DND-41 (cell line): ENCODE data around the gene MOGAT1.
"Not testable (repeated sequence)": the region's sequence is repeated elsewhere in the genome, so short reads cannot be mapped to it uniquely, and the experiment has no call there.

Experiments
- ATAC-seq: fragments of 200-7000 bp; cut with Tn5 transposase; 3 replicates; pipeline ENCODE4 v1.9.1; 2021; ENCODE audit warnings: low read depth; ENCODE audit not compliant: insufficient read depth
- DNase-seq: peaks from one replicate; pipeline ENCODE4 v3.0.0-alpha.2; 2020
- H2AFZ ChIP-seq: 2 replicates; pipeline ENCODE4 v1.6.0; 2012; ENCODE audit warnings: low read depth, low read length
- H3K27ac ChIP-seq: 2 replicates; pipeline ENCODE4 v1.5.1; 2012; ENCODE audit warnings: low read length, inconsistent platforms
- H3K27me3 ChIP-seq: fragments of 200-600 bp; sonication (generic); 2 replicates; pipeline ENCODE4 v1.6.0; 2012; ENCODE audit warnings: low read length, mild to moderate bottlenecking, inconsistent platforms; ENCODE audit not compliant: insufficient read depth, poor library complexity
- H3K36me3 ChIP-seq: 2 replicates; pipeline ENCODE4 v1.5.1; 2012; ENCODE audit warnings: low read length, inconsistent platforms; ENCODE audit not compliant: insufficient read depth
- H3K4me1 ChIP-seq: 2 replicates; pipeline ENCODE4 v1.5.1; 2012; ENCODE audit warnings: mild to moderate bottlenecking, low read length; ENCODE audit not compliant: insufficient read depth
- H3K4me2 ChIP-seq: 2 replicates; pipeline ENCODE4 v1.6.0; 2012; ENCODE audit warnings: mild to moderate bottlenecking, moderate library complexity, low read length, inconsistent platforms; ENCODE audit not compliant: insufficient read depth
- H3K4me3 ChIP-seq, 2 experiments: fragments of 200-600 bp in 1 of 2; shearing (Covaris generic) in 1 of 2; 2 replicates each; pipeline ENCODE4 v1.5.1; 2012 to 2016; ENCODE audit warnings: inconsistent platforms in 2 of 2, low read length in 2 of 2, mild to moderate bottlenecking in 2 of 2, low read depth in 1 of 2, moderate library complexity in 1 of 2
- H3K79me2 ChIP-seq: 2 replicates; pipeline ENCODE4 v1.6.0; 2012; ENCODE audit warnings: low read length, inconsistent platforms; ENCODE audit not compliant: insufficient read depth
- H3K9ac ChIP-seq: 2 replicates; pipeline ENCODE4 v1.6.0; 2012; ENCODE audit warnings: low read depth, mild to moderate bottlenecking, inconsistent platforms, low read length, moderate library complexity
- H3K9me3 ChIP-seq: 2 replicates; pipeline ENCODE4 v1.5.1; 2012; ENCODE audit warnings: low read length, moderate library complexity, mild to moderate bottlenecking, inconsistent platforms; ENCODE audit not compliant: insufficient read depth, severe bottlenecking
- H4K20me1 ChIP-seq: 2 replicates; pipeline ENCODE4 v1.6.0; 2012; ENCODE audit warnings: low read length; ENCODE audit not compliant: insufficient read depth
- CTCF ChIP-seq: IDR thresholded peaks from 2 replicates; pipeline ENCODE4 v1.5.1; 2012; ENCODE audit warnings: borderline replicate concordance, low read length, moderate library complexity, mild to moderate bottlenecking; ENCODE audit not compliant: poor library complexity, severe bottlenecking; ENCODE audit errors: extremely low read depth
- EZH2 ChIP-seq: IDR thresholded peaks from 3 replicates; pipeline ENCODE4 v1.6.1; 2012; ENCODE audit warnings: borderline replicate concordance, low read depth, mild to moderate bottlenecking, moderate library complexity, low read length, inconsistent platforms; ENCODE audit not compliant: severe bottlenecking

Gene MOGAT1

GRCh38 chr2:222714361-222715241 is 43.1 kb downstream of the MOGAT1 start:
- no peak for ATAC-seq
- H3K4me2 ChIP-seq = peak overlapping the region; percentile 28; the same call in 1 of the 2 replicates

GRCh38 chr2:222715742-222716141 is 44.3 kb downstream of the MOGAT1 start:
- no peaks in the 10 kb centered on the region for H3K9me3 ChIP-seq
- ATAC-seq (peak; percentile 93), DNase-seq (peak; percentile 84)
- H3K79me2 ChIP-seq = no peaks in the 10 kb centered on the region
- peak overlapping the region in 1 of 2 experiments; percentile 16; a peak in 1 of 4 replicates for H3K4me3 ChIP-seq
- H3K4me2 ChIP-seq = peak overlapping the region; percentile 45
- peak overlapping the region; percentile 89 for H3K27ac ChIP-seq
- no peaks in the 10 kb centered on the region for H3K27me3 ChIP-seq
- H3K4me1 ChIP-seq = peaks cover 32% of the 10 kb centered on the region
- H3K9ac ChIP-seq = peak overlapping the region; percentile 50
- no peaks in the 10 kb centered on the region for H4K20me1 ChIP-seq
- peak overlapping the region; percentile 62 for H2AFZ ChIP-seq
- TF ChIP-seq CTCF (no peak), EZH2 (no peak)
- H3K36me3 ChIP-seq = no peaks in the 10 kb centered on the region

More at GRCh38 chr2:222714361-222715241, 43.1 kb downstream of the MOGAT1 start:
- Histone ChIP-seq H3K27me3 (no peaks in the 10 kb centered on the region), H3K4me1 (peaks cover 34% of the 10 kb centered on the region), H3K9me3 (no peaks in the 10 kb centered on the region), H3K4me3 (no peak overlapping the region), H3K27ac (peak overlapping the region; percentile 89), H3K36me3 (no peaks in the 10 kb centered on the region), H2AFZ (peak overlapping the region; percentile 78), H3K79me2 (no peaks in the 10 kb centered on the region), H3K9ac (peak overlapping the region; percentile 50), H4K20me1 (no peaks in the 10 kb centered on the region)
- TF ChIP-seq EZH2 (no peak), CTCF (no peak)
- no peak for DNase-seq

- H3K9ac ChIP-seq, H3K4me3 ChIP-seq, H3K27me3 ChIP-seq, H3K79me2 ChIP-seq, H3K27ac ChIP-seq, ATAC-seq, H2AFZ ChIP-seq, H4K20me1 ChIP-seq, H3K4me2 ChIP-seq, DNase-seq, H3K9me3 ChIP-seq, H3K36me3 ChIP-seq: not testable (repeated sequence)
- peaks cover 22% of the 10 kb centered on the region for H3K4me1 ChIP-seq
Observed at GRCh38 chr2:222719787-222720186, 48.3 kb downstream of the MOGAT1 start.

- not testable (repeated sequence) for H4K20me1 ChIP-seq, H3K9ac ChIP-seq, ATAC-seq, H3K36me3 ChIP-seq, H3K4me2 ChIP-seq, H2AFZ ChIP-seq, H3K4me1 ChIP-seq, H3K4me3 ChIP-seq, H3K27me3 ChIP-seq, H3K9me3 ChIP-seq, H3K79me2 ChIP-seq, H3K27ac ChIP-seq, DNase-seq
Observed at GRCh38 chr2:222721597-222721996, 50.1 kb downstream of the MOGAT1 start.
